GM10266 (cell line): ENCODE measurements around the gene ACHE.

Source experiments
- DNase-seq: peaks from one replicate; pipeline ENCODE4 v3.0.0; 2012; ENCODE audit errors: extremely low spot score
- TF ChIP-seq, protein P1 (sequence below): IDR thresholded peaks from 2 replicates; pipeline ENCODE4 v1.5.1; 2012; ENCODE audit warnings: mild to moderate bottlenecking, low read depth; ENCODE audit not compliant: control insufficient read depth, insufficient read depth; ENCODE audit errors: missing control alignments

Gene ACHE

DNA sequence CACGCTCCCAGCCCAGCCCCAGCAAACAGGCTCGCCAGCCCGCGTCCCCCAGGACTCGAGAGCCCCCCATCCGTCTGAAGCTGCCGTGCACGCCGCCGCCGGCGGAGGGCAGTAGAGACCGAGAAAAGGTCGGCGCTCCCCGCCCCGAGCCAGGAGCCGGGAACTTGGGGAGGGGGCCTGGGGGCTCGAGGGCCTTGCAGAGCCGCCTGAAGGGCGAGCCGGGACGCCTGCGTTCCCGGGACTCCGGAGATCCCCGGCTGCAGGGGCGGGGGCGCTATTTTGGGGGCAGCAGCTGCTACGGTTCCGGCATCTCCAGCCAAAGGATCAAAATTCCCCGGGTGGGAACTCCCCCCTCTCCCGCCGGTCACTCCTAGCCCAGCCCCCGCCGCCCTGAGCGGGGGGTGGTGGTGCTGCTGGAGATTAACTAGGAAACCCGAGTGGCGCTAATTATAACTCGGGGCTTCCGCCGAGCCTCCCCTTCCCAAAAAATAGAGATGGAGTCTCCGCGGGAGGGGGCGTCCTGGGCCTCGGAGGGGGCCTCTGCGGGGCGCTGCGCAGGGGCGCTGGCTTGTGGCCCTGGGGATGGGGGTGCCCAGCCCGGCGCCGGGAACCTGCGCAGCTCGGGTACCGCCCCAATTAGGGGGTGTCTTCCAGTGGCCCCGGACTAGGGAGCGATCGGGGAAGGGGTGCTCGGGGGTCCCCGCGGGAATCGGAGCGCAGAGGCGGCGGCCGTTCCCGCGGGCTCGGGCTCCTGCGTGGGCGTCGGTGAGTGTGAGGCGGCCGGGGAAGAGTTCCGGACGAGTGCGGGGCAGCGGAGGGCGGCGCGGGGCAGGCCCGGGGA lies 608 bp downstream of the ACHE start:
- TF ChIP-seq, protein P1, sequence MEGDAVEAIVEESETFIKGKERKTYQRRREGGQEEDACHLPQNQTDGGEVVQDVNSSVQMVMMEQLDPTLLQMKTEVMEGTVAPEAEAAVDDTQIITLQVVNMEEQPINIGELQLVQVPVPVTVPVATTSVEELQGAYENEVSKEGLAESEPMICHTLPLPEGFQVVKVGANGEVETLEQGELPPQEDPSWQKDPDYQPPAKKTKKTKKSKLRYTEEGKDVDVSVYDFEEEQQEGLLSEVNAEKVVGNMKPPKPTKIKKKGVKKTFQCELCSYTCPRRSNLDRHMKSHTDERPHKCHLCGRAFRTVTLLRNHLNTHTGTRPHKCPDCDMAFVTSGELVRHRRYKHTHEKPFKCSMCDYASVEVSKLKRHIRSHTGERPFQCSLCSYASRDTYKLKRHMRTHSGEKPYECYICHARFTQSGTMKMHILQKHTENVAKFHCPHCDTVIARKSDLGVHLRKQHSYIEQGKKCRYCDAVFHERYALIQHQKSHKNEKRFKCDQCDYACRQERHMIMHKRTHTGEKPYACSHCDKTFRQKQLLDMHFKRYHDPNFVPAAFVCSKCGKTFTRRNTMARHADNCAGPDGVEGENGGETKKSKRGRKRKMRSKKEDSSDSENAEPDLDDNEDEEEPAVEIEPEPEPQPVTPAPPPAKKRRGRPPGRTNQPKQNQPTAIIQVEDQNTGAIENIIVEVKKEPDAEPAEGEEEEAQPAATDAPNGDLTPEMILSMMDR = peak; percentile 92
- DNase-seq = peak; percentile 84

DNA sequence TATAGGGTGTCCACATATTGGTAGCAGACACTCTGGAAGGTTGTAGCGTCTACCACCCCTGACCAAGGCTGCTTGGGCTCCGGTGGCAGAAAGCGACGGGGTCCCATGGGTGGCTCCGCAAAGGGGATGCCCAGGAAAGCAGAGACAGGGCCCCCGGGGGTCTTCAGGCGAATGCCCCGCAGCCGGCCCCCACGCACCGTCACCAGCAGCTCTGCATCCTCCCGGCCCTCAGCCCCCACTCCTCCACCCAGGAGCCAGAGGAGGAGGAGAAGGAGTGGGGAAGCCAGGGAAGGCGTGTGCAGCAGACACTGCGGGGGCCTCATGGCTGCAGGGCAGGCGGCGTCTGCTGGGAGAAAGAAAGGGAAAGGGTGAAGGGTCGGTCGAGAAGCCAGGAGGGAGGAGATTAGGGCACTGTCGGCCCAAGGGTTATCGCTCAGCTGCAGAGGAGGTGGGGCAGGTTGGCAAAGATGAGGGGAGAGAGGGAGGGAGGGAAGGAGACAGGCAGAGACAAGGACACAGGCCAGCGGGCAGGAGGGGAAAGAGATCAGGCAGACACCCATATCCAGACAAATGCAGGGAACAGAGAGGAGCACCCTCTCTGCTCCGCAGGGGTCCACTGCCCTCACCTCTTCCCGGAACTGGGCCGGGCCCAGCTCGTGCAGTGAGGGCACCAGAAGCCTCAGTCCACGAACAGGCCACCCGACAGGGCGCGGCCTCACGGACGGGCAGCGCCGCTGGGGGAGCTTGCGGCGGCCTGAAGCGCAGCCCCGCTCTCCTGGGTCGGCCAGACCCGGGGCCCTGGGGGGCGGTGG lies 1.6 kb downstream of the ACHE start:
- TF ChIP-seq, protein P1 = no peak
- peak; percentile 22 for DNase-seq

DNA sequence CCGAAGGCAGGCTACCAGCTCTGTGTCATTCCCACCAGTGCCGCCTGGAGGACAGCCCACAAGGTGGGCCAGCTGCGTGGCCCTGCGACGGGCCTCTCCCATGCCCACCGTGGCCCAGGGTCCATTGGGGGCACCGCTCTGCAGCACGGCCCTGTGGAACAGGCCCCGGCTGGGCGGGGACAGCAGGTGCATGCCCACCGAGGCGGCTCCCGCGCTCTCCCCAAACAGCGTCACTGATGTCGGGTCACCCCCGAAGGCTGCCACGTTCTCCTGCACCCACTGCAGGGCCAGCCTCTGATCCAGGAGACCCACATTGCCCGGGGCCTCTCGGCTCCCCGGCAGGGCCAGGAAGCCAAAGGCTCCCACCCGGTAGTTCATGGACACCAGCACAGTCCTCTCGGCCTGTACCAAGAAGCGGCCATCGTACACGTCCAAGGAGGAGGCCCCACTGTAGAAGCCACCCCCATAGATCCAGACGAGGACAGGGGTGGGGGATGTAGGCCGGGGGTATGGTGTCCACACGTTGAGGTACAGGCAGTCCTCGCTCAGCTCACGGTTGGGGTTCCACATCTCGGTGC lies 2.3 kb downstream of the ACHE start:
- TF ChIP-seq, protein P1 = no peak
- DNase-seq = peak; percentile 5

DNA sequence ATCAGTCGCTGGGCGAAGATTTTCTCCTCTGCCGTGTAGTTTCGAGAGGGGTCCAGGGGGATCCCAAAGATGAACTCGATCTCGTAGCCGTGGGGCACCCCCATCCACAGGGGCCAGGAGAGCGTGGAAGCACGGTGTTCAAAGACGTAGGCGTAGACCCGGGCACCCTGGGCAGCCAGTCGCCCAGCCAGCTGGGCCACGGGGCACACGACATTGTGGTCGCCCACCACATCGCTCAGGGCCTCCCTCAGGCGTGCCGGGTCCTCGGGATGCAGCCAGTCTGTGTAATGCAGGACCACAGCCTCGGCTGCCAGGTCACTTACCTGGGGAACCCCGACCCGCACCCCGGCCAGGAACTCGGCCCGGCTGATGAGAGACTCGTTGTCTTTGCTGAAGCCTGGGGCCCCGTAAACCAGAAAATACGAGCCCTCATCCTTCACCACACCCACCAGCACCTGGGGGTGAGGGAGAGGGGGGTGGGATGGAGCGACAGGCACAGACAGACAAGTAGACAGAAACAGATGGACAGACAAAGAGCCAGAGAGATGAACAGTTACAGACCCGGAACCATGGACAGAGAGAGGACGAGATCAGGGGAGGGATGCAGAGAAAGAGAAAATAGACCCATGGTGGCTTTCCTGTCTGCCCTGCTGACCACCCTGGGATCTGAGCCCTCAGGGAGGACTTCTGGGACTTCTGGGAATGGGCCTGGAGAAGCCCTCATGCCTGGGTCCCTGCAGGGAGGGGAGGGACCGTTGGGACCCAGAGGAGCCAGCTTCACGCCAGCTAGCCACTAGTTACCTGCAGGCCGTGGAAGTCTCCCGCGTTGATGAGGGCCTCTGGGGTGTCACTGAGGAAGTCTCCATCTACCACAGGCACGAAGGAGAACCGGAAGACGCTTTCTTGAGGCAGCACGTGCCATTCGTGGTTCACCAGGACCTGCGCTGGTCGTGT lies 3.0 kb downstream of the ACHE start:
- TF ChIP-seq, protein P1 = no peak
- DNase-seq = peak; percentile 13

DNA sequence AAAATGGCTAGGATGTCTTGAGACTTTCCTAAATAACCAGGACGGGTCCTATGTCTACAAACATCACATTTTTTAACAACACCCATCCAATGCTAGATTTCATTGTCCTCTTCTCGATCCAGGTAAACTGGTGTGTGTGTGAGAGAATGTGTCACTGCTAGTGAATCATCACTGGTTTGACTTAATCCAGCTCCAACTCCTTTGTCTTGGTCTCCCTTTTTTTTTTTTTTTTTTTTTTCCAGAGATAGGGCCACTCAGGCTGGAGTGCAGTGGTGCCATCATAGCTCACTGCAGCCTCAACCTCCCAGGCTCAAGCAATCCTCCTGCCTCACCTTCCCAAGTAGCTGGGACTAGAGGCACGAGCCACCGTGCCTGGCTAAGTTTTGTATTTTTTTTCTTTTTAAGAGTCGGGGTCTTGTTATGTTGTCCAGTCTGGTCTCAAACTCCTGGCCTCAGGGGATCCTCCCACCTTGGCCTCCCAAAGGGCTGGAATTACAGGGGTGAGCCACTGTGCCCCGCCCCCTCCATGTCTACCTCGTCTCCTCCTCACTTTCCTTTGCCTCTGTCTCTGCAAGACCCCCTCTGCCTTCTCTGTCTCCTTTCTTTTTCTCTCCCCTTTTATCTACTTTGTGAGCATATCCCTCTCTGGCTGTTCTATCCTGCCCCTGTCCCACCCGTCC lies 4.0 kb downstream of the ACHE start:
- no peak for DNase-seq
- TF ChIP-seq, protein P1 = no peak
